Measurements from ENCODE around the gene CD82. TPM values are rescaled to one million over a fixed set of nuclear protein-coding genes. Genes with fewer than 3 reads are reported as not detected.

The CD82 gene
- total RNA-seq, 1 experiment from 2014 or later: 30.7 TPM

DNA sequence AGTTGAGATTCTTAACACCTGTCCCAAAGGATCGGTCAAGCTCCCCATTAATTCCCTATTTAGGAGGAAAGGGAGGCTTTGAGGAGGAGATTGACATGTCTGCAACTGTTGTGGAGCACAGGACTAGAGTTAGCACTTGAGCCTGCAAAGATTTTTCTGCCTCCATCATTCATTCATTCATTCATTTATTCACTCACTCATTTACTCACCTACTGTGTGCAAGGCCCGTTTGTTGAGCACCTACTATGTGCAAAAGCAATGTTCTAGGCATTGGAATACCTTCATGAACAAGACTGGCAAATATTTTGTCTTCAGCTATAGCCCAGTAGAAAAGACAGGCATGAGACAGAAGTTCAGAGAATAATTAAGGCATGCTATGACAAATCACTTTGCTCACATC is 43.2 kb upstream of the CD82 start:
- H3K79me2 ChIP-seq (ENCODE audit: low read depth): no peaks in the 10 kb centered on the region
- 0 out of 2 replicates have a peak, but pooled peaks cover 3% of the 10 kb centered on the region for H4K20me1 ChIP-seq (ENCODE audit: insufficient read depth)
- no peak overlapping the region for H3K4me2 ChIP-seq
- no peaks in the 10 kb centered on the region for H3K9me3 ChIP-seq (ENCODE audit: insufficient read depth, low read depth)
- no peaks in the 10 kb centered on the region for H3K36me3 ChIP-seq (ENCODE audit: low read depth)
- BruUV-seq (replicated peaks): no TSS peak
- H3K27me3 ChIP-seq (ENCODE audit: insufficient read depth, low read depth): peaks cover 34% of the 10 kb centered on the region
- H3F3A ChIP-seq (ENCODE audit: insufficient read depth, low read depth): no peaks in the 10 kb centered on the region
- ChIA-PET POLR2A (ENCODE audit: unreplicated experiment) (no interaction called here), CTCF (no interaction called here)
- DNase-seq: no peak
- no peaks in the 10 kb centered on the region for H3K9me2 ChIP-seq (ENCODE audit: insufficient read depth)
- H2AFZ ChIP-seq: no peak overlapping the region
- TF ChIP-seq, protein P1, sequence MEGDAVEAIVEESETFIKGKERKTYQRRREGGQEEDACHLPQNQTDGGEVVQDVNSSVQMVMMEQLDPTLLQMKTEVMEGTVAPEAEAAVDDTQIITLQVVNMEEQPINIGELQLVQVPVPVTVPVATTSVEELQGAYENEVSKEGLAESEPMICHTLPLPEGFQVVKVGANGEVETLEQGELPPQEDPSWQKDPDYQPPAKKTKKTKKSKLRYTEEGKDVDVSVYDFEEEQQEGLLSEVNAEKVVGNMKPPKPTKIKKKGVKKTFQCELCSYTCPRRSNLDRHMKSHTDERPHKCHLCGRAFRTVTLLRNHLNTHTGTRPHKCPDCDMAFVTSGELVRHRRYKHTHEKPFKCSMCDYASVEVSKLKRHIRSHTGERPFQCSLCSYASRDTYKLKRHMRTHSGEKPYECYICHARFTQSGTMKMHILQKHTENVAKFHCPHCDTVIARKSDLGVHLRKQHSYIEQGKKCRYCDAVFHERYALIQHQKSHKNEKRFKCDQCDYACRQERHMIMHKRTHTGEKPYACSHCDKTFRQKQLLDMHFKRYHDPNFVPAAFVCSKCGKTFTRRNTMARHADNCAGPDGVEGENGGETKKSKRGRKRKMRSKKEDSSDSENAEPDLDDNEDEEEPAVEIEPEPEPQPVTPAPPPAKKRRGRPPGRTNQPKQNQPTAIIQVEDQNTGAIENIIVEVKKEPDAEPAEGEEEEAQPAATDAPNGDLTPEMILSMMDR (conservative IDR thresholded peaks at IDR 0.05): no peak
- no peak for TF ChIP-seq EZH2 (IDR thresholded peaks at IDR 0.05; ENCODE audit: low read depth)
- no peak overlapping the region for H3K27ac ChIP-seq
- no peak overlapping the region for H3K4me3 ChIP-seq
- H3K4me1 ChIP-seq (replicated peaks; ENCODE audit: insufficient read depth): no peaks in the 10 kb centered on the region
- intact Hi-C loops (cut with micrococcal nuclease; ENCODE audit: unreplicated experiment): no loop called here

DNA sequence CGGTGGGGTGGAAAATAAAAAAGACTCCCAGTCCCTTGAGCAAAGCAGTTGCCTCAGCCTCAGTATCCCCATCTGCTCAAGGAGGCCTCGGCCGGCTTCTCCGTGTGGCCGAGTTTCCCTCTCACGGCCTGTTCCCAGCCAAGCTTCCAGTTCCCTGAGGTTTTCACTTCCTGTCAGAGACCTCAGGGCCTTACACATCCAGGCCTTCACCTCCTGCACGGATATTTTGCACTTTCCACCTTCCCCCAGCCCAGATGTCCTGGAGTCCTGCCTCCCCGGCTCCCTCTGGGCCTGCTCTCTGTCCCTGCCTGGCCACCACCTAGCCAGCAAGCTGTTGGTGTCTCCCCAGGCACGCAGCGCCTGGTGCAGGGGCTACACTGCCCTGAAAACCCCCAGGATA is 41.1 kb upstream of the CD82 start:
- H3K4me3 ChIP-seq: no peak overlapping the region
- H3K4me1 ChIP-seq (replicated peaks; ENCODE audit: insufficient read depth): no peaks in the 10 kb centered on the region
- TF ChIP-seq, protein P1 (conservative IDR thresholded peaks at IDR 0.05): no peak
- no peak for TF ChIP-seq EZH2 (IDR thresholded peaks at IDR 0.05; ENCODE audit: low read depth)
- H4K20me1 ChIP-seq (ENCODE audit: insufficient read depth): 0 out of 2 replicates have a peak, but pooled peaks cover 3% of the 10 kb centered on the region
- H3K36me3 ChIP-seq (ENCODE audit: low read depth): no peaks in the 10 kb centered on the region
- H3K4me2 ChIP-seq: no peak overlapping the region
- no TSS peak for BruUV-seq (replicated peaks)
- H3K27ac ChIP-seq: no peak overlapping the region
- no peaks in the 10 kb centered on the region for H3K9me2 ChIP-seq (ENCODE audit: insufficient read depth)
- DNase-seq: no peak
- CTCF ChIA-PET: interaction anchor here (0.6 to 0.9 kb wide), 2 partner anchors 31 to 62 kb away, joined by 3 to 5 read pairs; no protein-coding TSS in a partner anchor
- no peak overlapping the region for H2AFZ ChIP-seq
- POLR2A ChIA-PET (ENCODE audit: unreplicated experiment): no interaction called here
- H3K9me3 ChIP-seq (ENCODE audit: insufficient read depth, low read depth): no peaks in the 10 kb centered on the region
- H3K79me2 ChIP-seq (ENCODE audit: low read depth): no peaks in the 10 kb centered on the region
- H3F3A ChIP-seq (ENCODE audit: insufficient read depth, low read depth): no peaks in the 10 kb centered on the region
- intact Hi-C loops (cut with micrococcal nuclease; ENCODE audit: unreplicated experiment): no loop called here
- H3K27me3 ChIP-seq (ENCODE audit: insufficient read depth, low read depth): peaks cover 32% of the 10 kb centered on the region

DNA sequence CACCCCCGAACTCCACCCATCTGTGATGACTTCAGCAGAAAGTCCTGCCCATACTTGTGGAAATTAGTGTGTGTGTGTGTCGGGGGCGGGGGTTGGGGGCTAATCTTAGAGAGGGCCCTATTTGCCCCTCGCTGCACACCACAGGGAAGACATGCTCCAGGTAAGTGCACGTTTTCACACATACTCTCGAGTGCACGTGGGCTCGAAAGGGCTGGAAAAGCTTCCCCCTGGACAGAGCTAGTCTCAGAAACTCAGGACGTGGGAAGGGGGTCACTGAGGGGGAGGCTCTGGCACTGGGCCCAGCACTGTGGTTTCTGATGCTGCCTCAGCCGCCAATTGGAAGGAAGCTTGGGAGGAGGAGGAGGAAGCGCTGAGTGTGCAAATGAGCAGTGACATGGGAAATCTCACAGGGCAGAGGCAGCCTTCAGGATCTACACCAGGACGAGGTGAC is 40.7 kb upstream of the CD82 start:
- Histone ChIP-seq H3K79me2 (ENCODE audit: low read depth) (no peaks in the 10 kb centered on the region), H3K4me2 (no peak overlapping the region), H3K9me2 (ENCODE audit: insufficient read depth) (no peaks in the 10 kb centered on the region), H2AFZ (no peak overlapping the region), H4K20me1 (ENCODE audit: insufficient read depth) (0 out of 2 replicates have a peak, but pooled peaks cover 3% of the 10 kb centered on the region), H3K27ac (no peak overlapping the region), H3K9me3 (ENCODE audit: insufficient read depth, low read depth) (no peaks in the 10 kb centered on the region), H3K36me3 (ENCODE audit: low read depth) (no peaks in the 10 kb centered on the region), H3K27me3 (ENCODE audit: insufficient read depth, low read depth) (peaks cover 30% of the 10 kb centered on the region), H3K4me1 (replicated peaks; ENCODE audit: insufficient read depth) (no peaks in the 10 kb centered on the region), H3K4me3 (no peak overlapping the region), H3F3A (ENCODE audit: insufficient read depth, low read depth) (no peaks in the 10 kb centered on the region)
- DNase-seq: no peak
- TF ChIP-seq EZH2 (IDR thresholded peaks at IDR 0.05; ENCODE audit: low read depth): no peak
- TF ChIP-seq, protein P1 (conservative IDR thresholded peaks at IDR 0.05): no peak
- intact Hi-C loops (cut with micrococcal nuclease; ENCODE audit: unreplicated experiment): no loop called here
- POLR2A ChIA-PET (ENCODE audit: unreplicated experiment): no interaction called here
- BruUV-seq (replicated peaks): no TSS peak
- CTCF ChIA-PET: no interaction called here
